ENCODE results near the gene PARD3.
"Not testable (repeated sequence)": the region's sequence is repeated elsewhere in the genome, so short reads cannot be mapped to it uniquely, and the experiment has no call there.

PARD3 gene

GRCh38 chr10:34439386-34439785 is 375.7 kb downstream of the PARD3 start:
- not testable (repeated sequence) for H3K27ac Mint-ChIP-seq; H3K4me3 Mint-ChIP-seq; H3K4me1 Mint-ChIP-seq (ENCODE audit: low read depth); H3K9me3 Mint-ChIP-seq; H3K27me3 Mint-ChIP-seq; H3K36me3 Mint-ChIP-seq (ENCODE audit: low read depth)

GRCh38 chr10:34438741-34439140 is 376.4 kb downstream of the PARD3 start:
- H3K4me3 Mint-ChIP-seq: no peak overlapping the region
- H3K27ac Mint-ChIP-seq: no peak overlapping the region
- H3K27me3 Mint-ChIP-seq: no peaks in the 10 kb centered on the region
- H3K36me3 Mint-ChIP-seq (ENCODE audit: low read depth): no peaks in the 10 kb centered on the region
- no peaks in the 10 kb centered on the region for H3K9me3 Mint-ChIP-seq
- H3K4me1 Mint-ChIP-seq (ENCODE audit: low read depth): no peaks in the 10 kb centered on the region

GRCh38 chr10:34437906-34438305 is 377.2 kb downstream of the PARD3 start:
- Mint-ChIP-seq H3K27me3 (no peaks in the 10 kb centered on the region), H3K4me3 (no peak overlapping the region), H3K9me3 (no peaks in the 10 kb centered on the region), H3K4me1 (ENCODE audit: low read depth) (no peaks in the 10 kb centered on the region), H3K27ac (no peak overlapping the region), H3K36me3 (ENCODE audit: low read depth) (no peaks in the 10 kb centered on the region)

GRCh38 chr10:34434119-34434594 is 380.9 kb downstream of the PARD3 start:
- no peak overlapping the region for H3K27ac Mint-ChIP-seq
- H3K4me1 Mint-ChIP-seq (ENCODE audit: low read depth): no peaks in the 10 kb centered on the region
- H3K27me3 Mint-ChIP-seq: no peaks in the 10 kb centered on the region
- no peaks in the 10 kb centered on the region for H3K36me3 Mint-ChIP-seq (ENCODE audit: low read depth)
- H3K9me3 Mint-ChIP-seq: no peaks in the 10 kb centered on the region
- no peak overlapping the region for H3K4me3 Mint-ChIP-seq

- Mint-ChIP-seq H3K4me3 (no peak overlapping the region), H3K9me3 (no peaks in the 10 kb centered on the region), H3K4me1 (ENCODE audit: low read depth) (no peaks in the 10 kb centered on the region), H3K27ac (no peak overlapping the region), H3K36me3 (ENCODE audit: low read depth) (no peaks in the 10 kb centered on the region), H3K27me3 (no peaks in the 10 kb centered on the region)
Observed at GRCh38 chr10:34433241-34434076, 381.6 kb downstream of the PARD3 start.

- H3K4me3 Mint-ChIP-seq: no peak overlapping the region
- H3K9me3 Mint-ChIP-seq: no peaks in the 10 kb centered on the region
- no peak overlapping the region for H3K27ac Mint-ChIP-seq
- H3K27me3 Mint-ChIP-seq: no peaks in the 10 kb centered on the region
- no peaks in the 10 kb centered on the region for H3K4me1 Mint-ChIP-seq (ENCODE audit: low read depth)
- H3K36me3 Mint-ChIP-seq (ENCODE audit: low read depth): no peaks in the 10 kb centered on the region
Observed at GRCh38 chr10:34432589-34432988, 382.5 kb downstream of the PARD3 start.

- no peaks in the 10 kb centered on the region for H3K36me3 Mint-ChIP-seq (ENCODE audit: low read depth)
- no peak overlapping the region for H3K4me3 Mint-ChIP-seq
- no peaks in the 10 kb centered on the region for H3K9me3 Mint-ChIP-seq
- H3K27me3 Mint-ChIP-seq: no peaks in the 10 kb centered on the region
- H3K27ac Mint-ChIP-seq: no peak overlapping the region
- no peaks in the 10 kb centered on the region for H3K4me1 Mint-ChIP-seq (ENCODE audit: low read depth)
Observed at GRCh38 chr10:34430685-34431084, 384.4 kb downstream of the PARD3 start.

- Mint-ChIP-seq H3K27me3 (no peaks in the 10 kb centered on the region), H3K4me1 (ENCODE audit: low read depth) (no peaks in the 10 kb centered on the region), H3K36me3 (ENCODE audit: low read depth) (no peaks in the 10 kb centered on the region)
Observed at GRCh38 chr10:34428501-34428900, 386.6 kb downstream of the PARD3 start.

GRCh38 chr10:34427911-34428216 is 387.2 kb downstream of the PARD3 start:
- H3K36me3 Mint-ChIP-seq (ENCODE audit: low read depth): no peaks in the 10 kb centered on the region
- no peak overlapping the region for H3K27ac Mint-ChIP-seq
- no peaks in the 10 kb centered on the region for H3K9me3 Mint-ChIP-seq
- no peak overlapping the region for H3K4me3 Mint-ChIP-seq
- H3K4me1 Mint-ChIP-seq (ENCODE audit: low read depth): no peaks in the 10 kb centered on the region
- H3K27me3 Mint-ChIP-seq: no peaks in the 10 kb centered on the region

More at GRCh38 chr10:34428501-34428900, 386.6 kb downstream of the PARD3 start:
- Mint-ChIP-seq H3K27ac (no peak overlapping the region), H3K4me3 (no peak overlapping the region), H3K9me3 (no peaks in the 10 kb centered on the region)

- H3K27me3 Mint-ChIP-seq; H3K36me3 Mint-ChIP-seq (ENCODE audit: low read depth); H3K27ac Mint-ChIP-seq; H3K4me3 Mint-ChIP-seq; H3K4me1 Mint-ChIP-seq (ENCODE audit: low read depth); H3K9me3 Mint-ChIP-seq: not testable (repeated sequence)
Observed at GRCh38 chr10:34427158-34427910, 387.8 kb downstream of the PARD3 start.

GRCh38 chr10:34426538-34427157 is 388.4 kb downstream of the PARD3 start:
- not testable (repeated sequence) for H3K9me3 Mint-ChIP-seq; H3K4me3 Mint-ChIP-seq; H3K4me1 Mint-ChIP-seq (ENCODE audit: low read depth); H3K36me3 Mint-ChIP-seq (ENCODE audit: low read depth); H3K27me3 Mint-ChIP-seq; H3K27ac Mint-ChIP-seq

- no peaks in the 10 kb centered on the region for H3K27me3 Mint-ChIP-seq
- no peak overlapping the region for H3K4me3 Mint-ChIP-seq
- no peak overlapping the region for H3K27ac Mint-ChIP-seq
- H3K36me3 Mint-ChIP-seq (ENCODE audit: low read depth): no peaks in the 10 kb centered on the region
- H3K4me1 Mint-ChIP-seq (ENCODE audit: low read depth): no peaks in the 10 kb centered on the region
- no peaks in the 10 kb centered on the region for H3K9me3 Mint-ChIP-seq
Observed at GRCh38 chr10:34426041-34426440, 389.1 kb downstream of the PARD3 start.

- no peaks in the 10 kb centered on the region for H3K27me3 Mint-ChIP-seq
- H3K4me3 Mint-ChIP-seq: no peak overlapping the region
- no peaks in the 10 kb centered on the region for H3K4me1 Mint-ChIP-seq (ENCODE audit: low read depth)
- H3K9me3 Mint-ChIP-seq: no peaks in the 10 kb centered on the region
- no peaks in the 10 kb centered on the region for H3K36me3 Mint-ChIP-seq (ENCODE audit: low read depth)
- H3K27ac Mint-ChIP-seq: no peak overlapping the region
Observed at GRCh38 chr10:34423673-34424625, 391.1 kb downstream of the PARD3 start.

GRCh38 chr10:34420795-34421194 is 394.3 kb downstream of the PARD3 start:
- no peaks in the 10 kb centered on the region for H3K36me3 Mint-ChIP-seq (ENCODE audit: low read depth)
- H3K27me3 Mint-ChIP-seq: no peaks in the 10 kb centered on the region
- no peaks in the 10 kb centered on the region for H3K4me1 Mint-ChIP-seq (ENCODE audit: low read depth)

More at GRCh38 chr10:34420795-34421194, 394.3 kb downstream of the PARD3 start:
- Mint-ChIP-seq H3K4me3 (no peak overlapping the region), H3K27ac (no peak overlapping the region), H3K9me3 (no peaks in the 10 kb centered on the region)
